ENCODE results near the gene MAPK8IP2.
"Not testable (repeated sequence)": the region's sequence is repeated elsewhere in the genome, so short reads cannot be mapped to it uniquely, and the experiment has no call there.

MAPK8IP2 gene

GRCh38 chr22:50620593-50621355 is 20.2 kb downstream of the MAPK8IP2 start:
- peak; percentile 58 for DNase-seq

DNA sequence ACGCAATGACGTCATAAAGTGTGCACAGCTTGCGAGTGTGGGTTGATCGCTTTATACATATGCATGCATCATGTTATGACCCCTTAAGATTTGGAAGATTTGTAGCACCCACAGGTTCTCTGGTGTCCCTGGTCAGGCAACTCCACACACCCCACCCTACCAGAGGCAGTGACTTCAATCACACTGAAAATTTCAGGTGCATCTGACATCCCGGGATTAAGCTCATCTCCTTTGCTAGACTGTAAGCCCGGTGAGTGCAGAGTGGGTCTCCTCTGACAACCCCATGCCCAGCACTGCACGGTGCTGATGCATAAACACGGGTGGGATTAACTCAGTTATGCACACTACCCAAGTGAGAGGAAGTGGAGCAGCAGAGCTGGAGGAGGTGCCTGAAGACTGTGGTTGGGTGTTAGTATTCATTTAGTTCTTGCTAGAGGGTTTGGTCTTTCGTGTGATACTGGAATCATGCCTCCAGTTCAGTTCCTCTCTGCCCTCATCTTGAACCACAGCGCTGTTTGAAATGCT is 20.8 kb downstream of the MAPK8IP2 start:
- no peak for DNase-seq

GRCh38 chr22:50621948-50622722 is 21.5 kb downstream of the MAPK8IP2 start:
- DNase-seq, result peak; percentile 4

GRCh38 chr22:50622723-50623327 is 22.2 kb downstream of the MAPK8IP2 start:
- DNase-seq, result peak; percentile 73

GRCh38 chr22:50624347-50625130 is 23.9 kb downstream of the MAPK8IP2 start:
- DNase-seq, result no peak

DNA sequence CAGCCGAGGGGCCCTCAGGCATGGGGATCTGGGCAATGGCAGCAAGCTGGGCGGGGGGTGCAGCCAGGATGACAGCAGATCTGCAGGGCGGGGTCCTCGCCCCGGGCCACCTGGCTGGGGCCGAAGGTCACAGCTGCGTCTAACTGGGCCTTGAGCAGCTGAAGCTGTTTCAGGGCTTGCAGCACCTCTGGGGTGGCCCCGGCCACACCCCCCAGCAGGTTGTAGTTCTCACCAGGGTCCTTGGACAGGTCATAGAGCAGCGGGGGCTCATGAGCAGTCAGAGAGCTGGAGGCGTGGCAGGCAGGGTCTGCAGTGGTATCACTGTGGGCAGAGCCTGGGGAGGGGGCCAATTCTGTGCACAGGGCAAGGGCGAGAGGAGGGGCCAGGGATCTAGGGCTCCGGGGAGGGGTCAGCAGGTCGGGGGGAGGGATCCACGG is 24.6 kb downstream of the MAPK8IP2 start:
- DNase-seq, result no peak

DNA sequence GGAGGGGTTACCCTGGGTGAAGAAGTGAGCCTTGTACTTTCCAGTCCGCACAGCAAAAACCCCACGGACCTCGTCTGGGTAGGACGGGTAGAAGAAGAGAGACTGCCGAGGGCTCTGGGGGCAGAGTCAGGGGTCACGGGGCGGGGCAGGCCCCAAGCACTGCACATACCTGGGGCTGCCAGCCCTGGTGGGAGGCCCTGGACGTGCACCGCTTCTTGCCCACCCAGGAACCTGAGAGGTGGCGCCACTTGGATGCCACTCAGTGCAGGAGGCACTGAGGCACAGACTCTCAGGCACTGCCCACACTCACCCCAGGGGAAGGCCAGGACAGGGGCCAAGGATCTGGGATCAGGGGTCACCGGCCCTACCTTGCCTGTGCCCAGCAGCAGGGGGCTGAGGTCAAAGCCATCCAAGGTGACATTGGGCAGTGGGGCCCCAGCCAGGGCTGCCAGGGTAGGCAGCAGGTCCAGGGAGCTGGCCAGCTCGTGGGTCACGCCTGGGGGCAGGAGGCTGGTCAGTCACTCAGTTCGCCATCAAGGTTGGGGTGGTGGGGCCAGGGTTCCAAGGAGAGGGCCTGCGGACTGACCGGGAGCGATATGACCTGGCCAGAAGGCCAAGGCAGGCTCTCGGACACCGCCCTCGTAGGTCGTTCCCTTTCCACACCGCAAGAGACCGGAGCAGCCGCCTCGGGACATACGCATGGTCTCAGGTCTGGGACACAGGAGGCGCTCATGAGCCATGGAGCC is 25.1 kb downstream of the MAPK8IP2 start:
- DNase-seq, result no peak

DNA sequence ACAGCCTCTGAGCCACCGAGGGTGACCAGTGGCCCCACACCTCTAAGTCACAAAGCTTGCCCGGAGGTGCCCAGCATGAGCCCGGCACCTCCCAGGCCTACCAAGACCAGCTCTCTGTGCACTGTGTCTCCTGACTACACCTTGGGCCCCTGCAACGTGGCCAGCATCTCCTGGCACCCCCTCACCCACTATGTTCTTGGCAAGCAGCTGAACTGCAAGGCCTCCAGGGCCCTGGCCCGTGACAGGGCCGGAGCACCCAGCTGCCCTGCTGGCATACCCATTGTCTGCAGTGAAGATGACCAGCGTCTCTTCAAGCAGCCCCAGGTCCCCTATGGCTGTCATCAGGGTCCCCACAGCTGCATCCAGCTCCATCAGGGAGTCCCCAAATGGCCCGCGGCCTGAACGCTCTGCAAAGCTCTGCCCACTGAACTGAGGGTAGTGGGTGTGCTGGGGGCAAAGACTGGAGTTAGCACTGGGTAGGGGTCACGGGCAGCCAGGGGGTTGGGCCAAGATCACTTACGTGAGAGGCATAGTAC is 25.8 kb downstream of the MAPK8IP2 start:
- DNase-seq, result no peak

DNA sequence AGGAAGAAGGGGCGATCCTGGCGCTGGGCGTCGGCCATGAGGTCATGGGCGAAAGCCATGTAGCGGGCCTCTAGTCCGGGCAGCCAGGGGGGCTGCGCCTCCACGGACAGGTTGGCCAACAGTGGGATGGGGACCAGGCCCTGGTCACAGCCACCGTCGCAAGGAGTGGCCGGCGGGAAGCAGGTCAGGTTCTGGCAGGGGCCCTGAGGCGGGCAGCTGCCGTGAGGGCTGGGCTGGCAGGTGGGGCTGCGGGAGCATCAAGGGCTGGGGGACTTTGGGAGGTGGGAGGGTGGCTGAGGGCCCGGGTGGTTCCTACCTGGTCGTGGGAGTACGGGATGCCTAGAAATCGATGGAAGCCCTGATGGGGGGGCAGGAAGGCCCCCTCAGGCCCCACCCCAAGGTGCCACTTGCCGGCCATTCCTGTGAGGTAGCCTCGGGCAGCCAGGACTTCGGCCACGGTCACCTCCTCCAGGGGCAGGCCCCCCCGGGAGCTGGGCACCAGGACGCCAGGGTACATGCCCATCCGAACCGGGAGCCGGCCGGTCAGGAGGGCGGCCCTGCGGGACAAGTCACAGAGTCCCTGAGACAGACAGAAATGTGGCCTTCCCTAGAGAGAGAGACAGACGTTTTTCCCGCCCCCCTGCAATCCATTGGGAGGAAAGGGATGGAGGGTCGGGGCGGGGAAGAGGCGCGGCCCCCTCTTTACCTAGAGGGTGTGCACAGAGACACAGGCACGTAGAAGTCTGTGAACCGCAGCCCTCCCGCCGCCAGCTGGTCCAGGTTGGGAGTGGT is 26.5 kb downstream of the MAPK8IP2 start:
- no peak for DNase-seq

DNA sequence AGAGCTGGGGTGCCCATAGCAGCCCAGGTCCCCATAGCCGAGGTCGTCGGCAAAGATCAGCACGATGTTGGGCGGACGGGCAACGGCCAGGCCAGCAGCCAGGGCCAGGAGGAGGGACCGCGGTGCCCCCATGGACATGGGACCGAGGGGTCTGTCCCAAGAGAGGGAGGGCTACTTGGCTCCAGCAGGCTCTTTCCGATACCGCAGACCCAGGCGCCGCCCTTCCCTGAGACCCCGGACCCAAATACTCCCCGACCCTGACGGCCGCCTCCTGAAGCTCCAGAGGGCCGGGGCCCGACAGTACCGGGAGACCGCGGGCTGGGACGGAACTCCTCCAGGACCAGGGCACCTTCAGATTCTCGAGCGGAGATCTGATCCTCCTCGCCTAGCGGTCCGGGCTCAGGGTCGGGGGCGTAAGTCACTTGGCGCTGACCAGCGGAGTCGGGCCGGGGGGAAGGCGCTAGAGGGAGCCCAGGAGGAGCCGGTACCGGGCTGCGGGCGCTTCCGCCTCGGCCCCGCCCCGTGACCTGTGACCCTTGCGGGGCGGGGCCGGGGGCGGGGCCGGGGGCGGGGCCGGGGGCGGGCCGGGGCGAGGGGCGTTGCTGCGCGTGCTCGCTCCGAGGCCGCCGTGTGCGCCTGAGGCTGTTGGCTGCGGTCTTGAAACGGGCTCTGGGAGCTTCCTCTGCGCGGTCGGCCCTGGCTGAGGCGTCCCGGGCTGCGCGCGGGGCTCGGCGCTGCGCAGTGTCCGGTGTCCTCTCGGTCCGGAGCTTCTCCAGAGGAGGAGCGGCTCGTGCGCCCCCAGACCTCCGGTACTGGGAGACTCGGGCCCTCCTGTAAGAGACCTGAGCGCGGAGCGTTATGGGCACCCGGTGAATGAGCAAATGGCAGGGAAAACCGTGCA is 27.3 kb downstream of the MAPK8IP2 start, which contains the start of gene ARSA:
TSS of gene ARSA (minus strand) at position 511 of the 901 bp plus-strand sequence. CDS start at position 138, 373 bp downstream.
- peak; percentile 16 for DNase-seq

- no peak for DNase-seq
Observed at GRCh38 chr22:50628543-50629134, 28.0 kb downstream of the MAPK8IP2 start.

- no peak for DNase-seq
Observed at GRCh38 chr22:50630376-50630775, 29.8 kb downstream of the MAPK8IP2 start.

GRCh38 chr22:50633086-50633485 is 32.5 kb downstream of the MAPK8IP2 start:
- no peak for DNase-seq

GRCh38 chr22:50633771-50634170 is 33.2 kb downstream of the MAPK8IP2 start:
- DNase-seq, result no peak

GRCh38 chr22:50635591-50635990 is 35.0 kb downstream of the MAPK8IP2 start:
- DNase-seq, result no peak

GRCh38 chr22:50640296-50640695 is 39.7 kb downstream of the MAPK8IP2 start:
- not testable (repeated sequence) for DNase-seq

- no peak for DNase-seq
Observed at GRCh38 chr22:50640857-50641647, 40.5 kb downstream of the MAPK8IP2 start.

Data from NCI-H2029 (cell line).